ENCODE data around the gene DBNDD1. TPM values are rescaled to one million over a fixed set of nuclear protein-coding genes. Genes with fewer than 3 reads are reported as not detected.
"Not testable (repeated sequence)": the region's sequence is repeated elsewhere in the genome, so short reads cannot be mapped to it uniquely, and the experiment has no call there.

DBNDD1 gene
- total RNA-seq, 1 experiment from 2014 or later: 24.6 TPM

DNA sequence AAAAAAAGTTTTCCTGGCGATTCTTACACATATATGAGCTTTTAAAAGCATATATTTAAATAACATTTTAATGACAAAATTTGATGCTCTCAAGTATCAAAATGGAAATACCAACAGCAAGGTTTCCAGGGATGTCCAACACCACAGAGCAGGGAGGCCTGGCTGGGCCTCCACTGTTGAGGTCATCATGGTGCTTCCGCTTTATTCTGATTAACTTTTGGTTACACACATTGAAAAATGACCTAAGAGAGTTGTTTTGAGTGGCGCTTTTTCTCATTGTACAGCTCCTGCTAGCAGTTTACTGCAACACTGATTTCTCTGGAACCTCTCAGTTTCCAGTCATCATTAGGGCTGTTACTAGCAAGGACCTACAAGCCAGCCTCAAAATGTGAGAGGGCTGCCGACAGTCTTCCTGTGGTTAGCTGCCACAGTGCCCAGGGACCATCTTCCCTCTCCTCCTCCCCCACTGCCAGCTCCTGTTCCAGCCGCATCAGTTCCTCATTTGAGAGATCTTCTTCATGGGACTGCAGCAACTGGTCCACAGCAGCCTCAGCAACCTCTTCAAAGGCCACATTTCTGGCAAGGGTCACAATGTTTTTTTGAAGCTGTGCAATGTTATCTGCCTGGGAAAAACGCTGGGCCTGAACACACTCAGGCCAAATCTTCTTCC is 49.4 kb downstream of the DBNDD1 start:
- no TSS peak for BruUV-seq (replicated peaks)

DNA sequence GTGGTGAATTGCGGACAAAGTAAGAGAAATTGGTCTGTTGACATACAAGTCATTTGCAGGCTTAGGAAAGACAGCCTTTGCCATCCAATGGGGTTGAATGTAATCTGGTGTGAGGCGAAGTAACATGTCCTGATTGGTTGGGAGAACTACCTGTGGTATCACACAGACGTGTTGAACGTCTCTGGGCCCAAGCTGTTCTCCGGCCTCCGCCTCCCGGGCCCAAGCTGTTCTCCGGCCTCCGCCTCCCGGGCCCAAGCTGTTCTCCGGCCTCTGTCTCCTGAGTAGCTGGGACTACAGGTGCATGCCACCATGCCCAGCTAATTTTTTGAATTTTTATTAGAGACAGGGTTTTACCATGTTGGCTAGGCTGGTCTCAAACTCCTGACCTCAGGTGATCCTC is 51.2 kb downstream of the DBNDD1 start:
- DNase-seq (ENCODE audit: low spot score); H3K36me3 ChIP-seq (ENCODE audit: insufficient read depth, low read length, poor library complexity, severe bottlenecking); POLR2A ChIA-PET (ENCODE audit: low non-redundant PET); BruUV-seq (replicated peaks); intact Hi-C loops (cut with micrococcal nuclease; ENCODE audit: unreplicated experiment); H3K4me3 ChIP-seq (ENCODE audit: low read depth, low read length, poor library complexity, severe bottlenecking); H3K27ac ChIP-seq (ENCODE audit: low read depth, low read length, poor library complexity, severe bottlenecking); H3K27me3 ChIP-seq (replicated peaks; ENCODE audit: insufficient read depth, low read depth, low read length, poor library complexity); CTCF ChIA-PET; H3K9me3 ChIP-seq (ENCODE audit: low read depth, low read length, poor library complexity, severe bottlenecking); H3K4me1 ChIP-seq (ENCODE audit: insufficient read depth, low read length, poor library complexity, severe bottlenecking): not testable (repeated sequence)

More for the DNA sequence above, 49.4 kb downstream of the DBNDD1 start:
- Histone ChIP-seq H3K27me3 (replicated peaks; ENCODE audit: insufficient read depth, low read depth, low read length, poor library complexity) (no peaks in the 10 kb centered on the region), H3K9me3 (ENCODE audit: low read depth, low read length, poor library complexity, severe bottlenecking) (no peaks in the 10 kb centered on the region), H3K4me3 (ENCODE audit: low read depth, low read length, poor library complexity, severe bottlenecking) (no peak overlapping the region), H3K4me1 (ENCODE audit: insufficient read depth, low read length, poor library complexity, severe bottlenecking) (peaks cover 18% of the 10 kb centered on the region), H3K27ac (ENCODE audit: low read depth, low read length, poor library complexity, severe bottlenecking) (no peak overlapping the region), H3K36me3 (ENCODE audit: insufficient read depth, low read length, poor library complexity, severe bottlenecking) (no peaks in the 10 kb centered on the region)
- TF ChIP-seq, protein P1, sequence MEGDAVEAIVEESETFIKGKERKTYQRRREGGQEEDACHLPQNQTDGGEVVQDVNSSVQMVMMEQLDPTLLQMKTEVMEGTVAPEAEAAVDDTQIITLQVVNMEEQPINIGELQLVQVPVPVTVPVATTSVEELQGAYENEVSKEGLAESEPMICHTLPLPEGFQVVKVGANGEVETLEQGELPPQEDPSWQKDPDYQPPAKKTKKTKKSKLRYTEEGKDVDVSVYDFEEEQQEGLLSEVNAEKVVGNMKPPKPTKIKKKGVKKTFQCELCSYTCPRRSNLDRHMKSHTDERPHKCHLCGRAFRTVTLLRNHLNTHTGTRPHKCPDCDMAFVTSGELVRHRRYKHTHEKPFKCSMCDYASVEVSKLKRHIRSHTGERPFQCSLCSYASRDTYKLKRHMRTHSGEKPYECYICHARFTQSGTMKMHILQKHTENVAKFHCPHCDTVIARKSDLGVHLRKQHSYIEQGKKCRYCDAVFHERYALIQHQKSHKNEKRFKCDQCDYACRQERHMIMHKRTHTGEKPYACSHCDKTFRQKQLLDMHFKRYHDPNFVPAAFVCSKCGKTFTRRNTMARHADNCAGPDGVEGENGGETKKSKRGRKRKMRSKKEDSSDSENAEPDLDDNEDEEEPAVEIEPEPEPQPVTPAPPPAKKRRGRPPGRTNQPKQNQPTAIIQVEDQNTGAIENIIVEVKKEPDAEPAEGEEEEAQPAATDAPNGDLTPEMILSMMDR (conservative IDR thresholded peaks at IDR 0.05; ENCODE audit: low read depth, low read length): no peak
- TF ChIP-seq EZH2 (IDR thresholded peaks at IDR 0.05; ENCODE audit: borderline replicate concordance, low read depth, low read length, poor library complexity, severe bottlenecking): no peak
- ChIA-PET POLR2A (ENCODE audit: low non-redundant PET) (no interaction called here), CTCF (no interaction called here)
- DNase-seq (ENCODE audit: low spot score): no peak
- intact Hi-C loops (cut with micrococcal nuclease; ENCODE audit: unreplicated experiment): no loop called here

DNA sequence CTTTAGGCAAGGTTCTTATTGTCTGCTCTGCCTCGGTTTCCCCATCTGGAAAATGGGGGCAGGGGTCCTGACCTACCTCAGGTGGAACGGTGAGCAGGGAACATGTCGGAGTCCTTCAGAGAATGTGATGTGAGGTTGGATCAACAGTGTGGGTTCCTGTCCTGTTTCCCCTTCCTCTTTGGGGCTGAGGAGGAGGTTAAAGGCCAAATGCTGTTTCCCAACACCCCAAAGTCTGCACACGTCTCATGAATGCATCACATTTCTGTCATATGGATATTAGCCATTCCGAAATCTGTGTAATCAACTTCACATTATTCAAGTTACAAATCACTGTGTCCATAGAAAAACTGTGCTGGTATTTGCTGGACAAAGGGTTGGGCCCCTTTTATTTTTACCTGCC is 51.8 kb downstream of the DBNDD1 start:
- intact Hi-C loops (cut with micrococcal nuclease; ENCODE audit: unreplicated experiment); H3K27me3 ChIP-seq (replicated peaks; ENCODE audit: insufficient read depth, low read depth, low read length, poor library complexity); BruUV-seq (replicated peaks); H3K9me3 ChIP-seq (ENCODE audit: low read depth, low read length, poor library complexity, severe bottlenecking); H3K4me3 ChIP-seq (ENCODE audit: low read depth, low read length, poor library complexity, severe bottlenecking); CTCF ChIA-PET; H3K27ac ChIP-seq (ENCODE audit: low read depth, low read length, poor library complexity, severe bottlenecking); H3K4me1 ChIP-seq (ENCODE audit: insufficient read depth, low read length, poor library complexity, severe bottlenecking); DNase-seq (ENCODE audit: low spot score); H3K36me3 ChIP-seq (ENCODE audit: insufficient read depth, low read length, poor library complexity, severe bottlenecking); POLR2A ChIA-PET (ENCODE audit: low non-redundant PET): not testable (repeated sequence)

DNA sequence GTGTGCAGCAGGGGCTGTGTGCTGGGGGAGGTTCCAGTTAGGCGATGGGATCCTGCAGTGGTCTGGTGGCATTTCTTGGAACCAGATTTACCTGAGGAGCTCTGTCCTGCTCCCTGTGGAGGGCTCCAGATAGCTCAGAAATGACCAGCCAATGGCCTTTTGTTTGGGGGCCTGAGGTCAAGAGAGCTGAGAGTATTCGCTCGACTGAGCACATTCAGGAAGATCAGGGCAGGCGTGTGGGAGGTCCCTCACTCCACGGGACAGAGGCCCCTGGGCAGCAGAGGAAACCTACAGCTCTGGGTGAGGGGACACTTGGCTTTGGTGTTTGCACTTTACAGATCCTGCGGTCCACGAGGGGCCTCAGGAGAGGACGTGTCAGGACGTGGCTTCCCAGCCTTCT is 52.5 kb downstream of the DBNDD1 start:
- Histone ChIP-seq H3K36me3 (ENCODE audit: insufficient read depth, low read length, poor library complexity, severe bottlenecking) (no peaks in the 10 kb centered on the region), H3K27me3 (replicated peaks; ENCODE audit: insufficient read depth, low read depth, low read length, poor library complexity) (no peaks in the 10 kb centered on the region), H3K27ac (ENCODE audit: low read depth, low read length, poor library complexity, severe bottlenecking) (no peak overlapping the region), H3K4me3 (ENCODE audit: low read depth, low read length, poor library complexity, severe bottlenecking) (no peak overlapping the region), H3K4me1 (ENCODE audit: insufficient read depth, low read length, poor library complexity, severe bottlenecking) (peaks cover 6% of the 10 kb centered on the region), H3K9me3 (ENCODE audit: low read depth, low read length, poor library complexity, severe bottlenecking) (no peaks in the 10 kb centered on the region)
- no peak for TF ChIP-seq EZH2 (IDR thresholded peaks at IDR 0.05; ENCODE audit: borderline replicate concordance, low read depth, low read length, poor library complexity, severe bottlenecking)
- TF ChIP-seq, protein P1 (conservative IDR thresholded peaks at IDR 0.05; ENCODE audit: low read depth, low read length): no peak
- BruUV-seq (replicated peaks): no TSS peak
- intact Hi-C loops (cut with micrococcal nuclease; ENCODE audit: unreplicated experiment): no loop called here
- DNase-seq (ENCODE audit: low spot score): no peak
- POLR2A ChIA-PET (ENCODE audit: low non-redundant PET): no interaction called here
- CTCF ChIA-PET: no interaction called here
